Astrocyte of the cerebellum (primary cell): ENCODE measurements around the gene C1orf198.

ENCODE experiments used
- DNase-seq: peaks from one replicate; pipeline ENCODE4 v3.0.0-alpha.2; 2011; ENCODE audit warnings: low read depth
- H3K4me3 ChIP-seq: 2 replicates; pipeline ENCODE4 v1.5.1; 2011; ENCODE audit warnings: mild to moderate bottlenecking, low read depth, low read length, moderate library complexity
- CTCF ChIP-seq: IDR thresholded peaks from 2 replicates; pipeline ENCODE4 v1.5.1; 2012; ENCODE audit warnings: low read length, low read depth, moderate library complexity, mild to moderate bottlenecking; ENCODE audit errors: missing control alignments
- in situ Hi-C: cut with HindIII; loops from 2 replicates; pipeline ENCODE4 v1.10.0; 2017; ENCODE audit warnings: low sequenced_read_pairs

Gene C1orf198

GRCh38 chr1:230864441-230864840, 3.9 kb downstream of the C1orf198 start:
- no peak for DNase-seq
- H3K4me3 ChIP-seq = peak overlapping the region; percentile 75
- no peak for TF ChIP-seq CTCF
- in situ Hi-C loops = no loop called here

- DNase-seq = no peak
- H3K4me3 ChIP-seq = peak overlapping the region; percentile 3
- in situ Hi-C loops = no loop called here
- TF ChIP-seq CTCF = no peak
These were observed 4.9 kb downstream of the C1orf198 start for GRCh38 chr1:230863449-230863848.

GRCh38 chr1:230861970-230862595, 6.2 kb downstream of the C1orf198 start:
- TF ChIP-seq CTCF = no peak
- no peak overlapping the region for H3K4me3 ChIP-seq
- in situ Hi-C loops = no loop called here
- DNase-seq = no peak

GRCh38 chr1:230861489-230861888, 6.8 kb downstream of the C1orf198 start:
- no peak overlapping the region for H3K4me3 ChIP-seq
- peak; percentile 16 for TF ChIP-seq CTCF
- in situ Hi-C loops = no loop called here
- DNase-seq = no peak

GRCh38 chr1:230860617-230861384, 7.5 kb downstream of the C1orf198 start:
- TF ChIP-seq CTCF = no peak
- in situ Hi-C loops = no loop called here
- no peak overlapping the region for H3K4me3 ChIP-seq
- no peak for DNase-seq

- H3K4me3 ChIP-seq = no peak overlapping the region
- DNase-seq = peak; percentile 83
These were observed 9.2 kb downstream of the C1orf198 start for GRCh38 chr1:230858918-230859729.

More at GRCh38 chr1:230858918-230859729, 9.2 kb downstream of the C1orf198 start:
- in situ Hi-C loops = no loop called here
- TF ChIP-seq CTCF = no peak
